Measurements from ENCODE around the gene MYL6B.

DNA sequence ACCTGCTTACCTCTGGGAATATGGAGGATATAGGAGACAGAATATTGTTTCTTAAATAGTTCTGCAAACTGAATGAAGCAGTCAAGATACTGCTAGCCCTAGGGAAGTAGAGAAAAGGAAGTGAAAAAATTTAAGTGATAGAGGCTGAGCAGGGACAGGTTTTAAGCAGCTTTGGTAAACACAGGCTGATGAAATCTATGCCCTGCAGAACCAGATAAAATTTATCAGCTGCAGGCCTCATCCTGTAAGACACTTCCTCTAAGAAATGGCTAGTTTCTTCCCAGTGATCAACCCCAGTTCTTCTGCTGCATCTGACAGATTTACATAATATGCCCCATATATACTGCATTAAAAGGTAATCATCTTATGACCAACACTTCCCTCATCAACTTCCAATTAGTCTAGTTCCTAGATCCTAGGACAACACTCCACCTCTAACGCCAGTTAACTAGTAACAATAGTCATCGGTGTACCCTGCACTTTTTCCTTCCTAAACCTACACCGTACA is 25.6 kb upstream of the MYL6B start:
- TF ChIP-seq ZNF274 (IDR thresholded peaks at IDR 0.05; ENCODE audit: low read depth, low read length) (no peak), SUZ12 (IDR thresholded peaks at IDR 0.05; ENCODE audit: extremely low read depth, insufficient read depth, insufficient read length) (no peak)

Data from NT2/D1 (cell line).